Activated T-helper 1 cell treated with anti-CD3 and anti-CD28 coated beads, Interleukin-12 subunit alpha, Interleukin-12 subunit beta, Interleukin-2, Interleukin-4 antibody, amounts not matched to agents 30 ng/mL and 10 ng/mL and 1 ng/mL, durations not matched to agents 14 hours and 24 hours and 36 hours (primary cell): ENCODE measurements around the gene ADAMTSL2. TPM values are rescaled to one million over a fixed set of nuclear protein-coding genes. Genes with fewer than 3 reads are reported as not detected.

ENCODE experiments used
- DNase-seq: peaks from one replicate; pipeline ENCODE4 v3.0.0; 2021; ENCODE audit warnings: low spot score
- H3K27ac Mint-ChIP-seq: one replicate; pipeline ENCODE4 v1.8.0; 2021; ENCODE audit warnings: mild to moderate bottlenecking, mixed read lengths
- H3K27me3 Mint-ChIP-seq: one replicate; pipeline ENCODE4 v1.8.0; 2022; ENCODE audit warnings: mild to moderate bottlenecking, moderate library complexity, mixed read lengths; ENCODE audit not compliant: insufficient read depth
- H3K36me3 Mint-ChIP-seq: one replicate; pipeline ENCODE4 v1.8.0; 2021; ENCODE audit warnings: low read depth, mixed read lengths
- H3K4me1 Mint-ChIP-seq: one replicate; pipeline ENCODE4 v1.8.0; 2021; ENCODE audit warnings: low read depth, mixed read lengths
- H3K4me3 Mint-ChIP-seq: one replicate; pipeline ENCODE4 v1.8.0; 2021; ENCODE audit warnings: mild to moderate bottlenecking, moderate library complexity, mixed read lengths
- H3K9me3 Mint-ChIP-seq: one replicate; pipeline ENCODE4 v1.8.0; 2021; ENCODE audit warnings: mixed read lengths
- intact Hi-C: fragments of 100-400 bp; cut with micrococcal nuclease; formaldehyde crosslinking; loops from one replicate; pipeline ENCODE4 v1.15.1; 2024
- total RNA-seq: library from RNA; stranded (reverse); gene quantifications from 2 replicates; pipeline ENCODE4 v1.2.3, GENCODE V29; 2022

The ADAMTSL2 gene
- total RNA-seq, 1 donor from 2014 or later: not detected

- no peaks in the 10 kb centered on the region for H3K9me3 Mint-ChIP-seq
- H3K4me1 Mint-ChIP-seq: no peaks in the 10 kb centered on the region
- H3K4me3 Mint-ChIP-seq: no peak overlapping the region
- peaks cover 2% of the 10 kb centered on the region for H3K27me3 Mint-ChIP-seq
- intact Hi-C loops: no loop called here
- H3K27ac Mint-ChIP-seq: no peak overlapping the region
- no peak for DNase-seq
- H3K36me3 Mint-ChIP-seq: no peaks in the 10 kb centered on the region
These were observed 39.4 kb downstream of the ADAMTSL2 start for GRCh38 chr9:133573791-133574515.

GRCh38 chr9:133574771-133575170 lies 40.3 kb downstream of the ADAMTSL2 start:
- peaks cover 2% of the 10 kb centered on the region for H3K27me3 Mint-ChIP-seq
- no peak for DNase-seq
- H3K27ac Mint-ChIP-seq: no peak overlapping the region
- no peaks in the 10 kb centered on the region for H3K36me3 Mint-ChIP-seq
- H3K4me1 Mint-ChIP-seq: no peaks in the 10 kb centered on the region
- no peak overlapping the region for H3K4me3 Mint-ChIP-seq
- intact Hi-C loops: no loop called here
- no peaks in the 10 kb centered on the region for H3K9me3 Mint-ChIP-seq

- Mint-ChIP-seq H3K9me3 (no peaks in the 10 kb centered on the region), H3K36me3 (no peaks in the 10 kb centered on the region), H3K4me1 (no peaks in the 10 kb centered on the region), H3K27me3 (peaks cover 2% of the 10 kb centered on the region), H3K27ac (no peak overlapping the region), H3K4me3 (no peak overlapping the region)
- DNase-seq: no peak
- intact Hi-C loops: no loop called here
These were observed 40.9 kb downstream of the ADAMTSL2 start for GRCh38 chr9:133575186-133576030.

- Mint-ChIP-seq H3K4me1 (no peaks in the 10 kb centered on the region), H3K36me3 (no peaks in the 10 kb centered on the region), H3K9me3 (no peaks in the 10 kb centered on the region), H3K4me3 (no peak overlapping the region), H3K27me3 (peaks cover 7% of the 10 kb centered on the region), H3K27ac (no peak overlapping the region)
- intact Hi-C loops: no loop called here
- no peak for DNase-seq
These were observed 41.7 kb downstream of the ADAMTSL2 start for GRCh38 chr9:133576031-133576874.

GRCh38 chr9:133576875-133577736 lies 42.6 kb downstream of the ADAMTSL2 start:
- H3K4me3 Mint-ChIP-seq: no peak overlapping the region
- intact Hi-C loops: no loop called here
- H3K27ac Mint-ChIP-seq: no peak overlapping the region
- H3K4me1 Mint-ChIP-seq: no peaks in the 10 kb centered on the region
- DNase-seq: no peak
- peaks cover 11% of the 10 kb centered on the region for H3K27me3 Mint-ChIP-seq
- H3K9me3 Mint-ChIP-seq: no peaks in the 10 kb centered on the region
- H3K36me3 Mint-ChIP-seq: no peaks in the 10 kb centered on the region

- no peaks in the 10 kb centered on the region for H3K9me3 Mint-ChIP-seq
- no peak overlapping the region for H3K4me3 Mint-ChIP-seq
- no peak for DNase-seq
- peaks cover 11% of the 10 kb centered on the region for H3K27me3 Mint-ChIP-seq
- no peaks in the 10 kb centered on the region for H3K4me1 Mint-ChIP-seq
- intact Hi-C loops: no loop called here
- H3K36me3 Mint-ChIP-seq: no peaks in the 10 kb centered on the region
- no peak overlapping the region for H3K27ac Mint-ChIP-seq
These were observed 43.2 kb downstream of the ADAMTSL2 start for GRCh38 chr9:133577737-133578112.

- no peak for DNase-seq
- Mint-ChIP-seq H3K36me3 (no peaks in the 10 kb centered on the region), H3K4me3 (no peak overlapping the region), H3K27ac (no peak overlapping the region), H3K9me3 (no peaks in the 10 kb centered on the region), H3K4me1 (no peaks in the 10 kb centered on the region), H3K27me3 (peaks cover 13% of the 10 kb centered on the region)
- intact Hi-C loops: no loop called here
These were observed 44.3 kb downstream of the ADAMTSL2 start for GRCh38 chr9:133578524-133579441.

- H3K27ac Mint-ChIP-seq: no peak overlapping the region
- H3K27me3 Mint-ChIP-seq: peaks cover 18% of the 10 kb centered on the region
- H3K4me3 Mint-ChIP-seq: no peak overlapping the region
- intact Hi-C loops: no loop called here
- H3K36me3 Mint-ChIP-seq: no peaks in the 10 kb centered on the region
- H3K9me3 Mint-ChIP-seq: no peaks in the 10 kb centered on the region
- no peaks in the 10 kb centered on the region for H3K4me1 Mint-ChIP-seq
- no peak for DNase-seq
These were observed 45.3 kb downstream of the ADAMTSL2 start for GRCh38 chr9:133579601-133580418.

GRCh38 chr9:133580419-133580738 lies 45.9 kb downstream of the ADAMTSL2 start:
- H3K27me3 Mint-ChIP-seq: peaks cover 24% of the 10 kb centered on the region
- no peak overlapping the region for H3K4me3 Mint-ChIP-seq
- no peak overlapping the region for H3K27ac Mint-ChIP-seq
- no peak for DNase-seq
- no peaks in the 10 kb centered on the region for H3K9me3 Mint-ChIP-seq
- H3K36me3 Mint-ChIP-seq: no peaks in the 10 kb centered on the region
- H3K4me1 Mint-ChIP-seq: no peaks in the 10 kb centered on the region
- intact Hi-C loops: no loop called here

- H3K4me3 Mint-ChIP-seq: no peak overlapping the region
- DNase-seq: no peak
- no peaks in the 10 kb centered on the region for H3K4me1 Mint-ChIP-seq
- H3K9me3 Mint-ChIP-seq: no peaks in the 10 kb centered on the region
- no peaks in the 10 kb centered on the region for H3K36me3 Mint-ChIP-seq
- no peak overlapping the region for H3K27ac Mint-ChIP-seq
- H3K27me3 Mint-ChIP-seq: peaks cover 28% of the 10 kb centered on the region
- intact Hi-C loops: no loop called here
These were observed 46.5 kb downstream of the ADAMTSL2 start for GRCh38 chr9:133581011-133581410.
